Frontal cortex (tissue), 4 donors: ENCODE measurements around the gene CCDC13. TPM values are rescaled to one million over a fixed set of nuclear protein-coding genes. Genes with fewer than 3 reads are reported as not detected.
"Not testable (repeated sequence)": the region's sequence is repeated elsewhere in the genome, so short reads cannot be mapped to it uniquely, and the experiment has no call there.

Source experiments
- DNase-seq, 2 donors: peaks; one replicate each; pipeline ENCODE4 v3.0.0; 2012; ENCODE audit warnings: low spot score in 2 of 2
- FAIRE-seq: peaks from 2 replicates; lab custom pipeline; 2012; peaks lifted over from hg19 to GRCh38; lab: Jason Lieb, UNC
- total RNA-seq: library from RNA; depleted of rRNA; stranded (reverse); fragments of >200 nt; gene quantifications from one replicate; pipeline ENCODE4 v1.2.3, GENCODE V29; 2014
- donor health status: control.
- donor health status: control.
- donor health status: control.

The CCDC13 gene, protein sequence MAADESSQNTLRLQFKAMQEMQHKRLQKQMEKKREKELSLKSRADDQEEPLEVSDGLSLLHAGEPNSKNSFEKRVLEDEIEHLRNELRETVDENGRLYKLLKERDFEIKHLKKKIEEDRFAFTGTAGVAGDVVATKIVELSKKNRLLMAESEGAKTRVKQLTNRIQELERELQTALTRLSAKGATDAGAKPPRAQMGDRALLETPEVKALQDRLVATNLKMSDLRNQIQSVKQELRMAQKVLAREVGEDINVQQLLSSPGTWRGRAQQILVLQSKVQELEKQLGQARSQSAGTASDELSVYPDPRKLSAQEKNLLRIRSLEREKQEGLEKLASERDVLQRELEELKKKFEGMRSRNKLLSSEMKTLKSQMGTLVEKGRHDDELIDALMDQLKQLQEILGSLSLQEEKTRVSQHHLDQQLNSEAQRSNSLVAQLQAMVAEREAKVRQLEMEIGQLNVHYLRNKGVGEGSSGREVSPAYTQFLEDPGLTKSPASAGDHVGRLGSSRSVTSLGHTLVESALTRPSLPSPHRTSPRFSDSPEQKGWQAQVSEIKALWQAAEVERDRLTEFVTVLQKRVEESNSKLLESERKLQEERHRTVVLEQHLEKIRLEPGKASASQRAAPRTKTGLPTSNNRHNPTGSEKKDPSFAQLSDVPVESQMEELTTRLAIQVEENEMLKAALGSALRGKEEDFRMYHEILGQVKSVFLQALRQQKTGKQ
- total RNA-seq: 2.4 TPM

DNA sequence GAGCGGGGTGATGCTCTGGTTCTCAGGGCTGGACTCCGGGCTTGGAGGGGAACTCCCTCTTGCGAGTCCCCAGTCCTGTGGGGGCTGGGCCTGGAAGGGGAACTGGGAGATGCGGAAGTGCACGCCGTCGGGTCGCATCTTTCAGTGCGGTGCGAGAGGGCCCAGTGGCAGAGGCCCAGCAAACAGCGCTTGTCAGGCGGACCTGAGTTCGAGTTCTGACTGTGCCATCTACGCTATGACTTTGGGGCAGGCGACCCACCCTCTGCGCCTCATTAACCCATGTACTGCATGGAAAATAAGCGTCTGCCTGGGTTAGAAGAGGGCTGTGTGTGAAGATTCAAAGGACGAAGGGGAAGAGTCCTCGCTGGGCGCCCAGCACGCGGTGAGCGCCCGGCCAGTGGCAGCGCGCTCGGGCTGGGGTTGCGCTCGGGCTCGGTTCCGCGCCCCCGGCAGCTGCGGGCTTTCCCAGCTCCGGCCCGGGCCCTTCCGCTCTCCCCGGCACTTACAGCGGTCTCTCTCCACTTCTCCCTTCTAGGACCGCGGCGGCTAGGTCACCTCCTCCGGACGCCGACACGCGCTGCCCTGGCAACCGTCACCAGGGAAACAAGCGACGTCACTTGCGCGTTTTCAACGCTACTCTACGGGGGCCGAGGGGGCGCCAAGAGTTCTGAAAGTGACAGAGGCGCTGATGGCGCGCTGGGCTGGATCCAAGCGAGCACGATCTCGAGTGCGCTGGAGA, at the start of gene CCDC13:
CCDC13 (minus strand) TSS at position 584 of the 739 bp plus-strand sequence. CDS start 14,908 bp downstream, outside the sequence.
- FAIRE-seq: peak; percentile 62

DNA sequence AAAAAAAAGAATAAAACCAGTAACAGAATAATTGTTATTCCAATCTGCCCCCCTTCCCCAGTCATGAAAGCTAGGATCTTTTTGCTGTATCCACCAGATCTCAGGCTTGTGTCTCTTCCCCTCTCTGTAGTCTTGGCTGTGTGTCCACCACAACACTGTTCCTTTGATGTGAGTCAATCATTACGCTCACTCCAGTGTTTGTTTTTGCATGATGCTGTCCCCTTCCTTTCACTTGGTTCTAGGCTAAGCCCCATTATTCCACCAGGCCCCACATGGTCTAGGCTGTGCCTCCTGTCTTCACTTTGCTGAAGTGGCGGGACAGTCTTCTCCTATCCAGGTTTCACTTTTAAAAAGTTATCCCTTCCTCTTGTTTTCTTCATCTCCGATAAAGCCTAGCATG, 49.8 kb upstream of the CCDC13 start:
- DNase-seq (no peak), FAIRE-seq (no peak)

More for the DNA sequence above, at the start of gene CCDC13:
- peak; percentile 90 to 95 for DNase-seq

DNA sequence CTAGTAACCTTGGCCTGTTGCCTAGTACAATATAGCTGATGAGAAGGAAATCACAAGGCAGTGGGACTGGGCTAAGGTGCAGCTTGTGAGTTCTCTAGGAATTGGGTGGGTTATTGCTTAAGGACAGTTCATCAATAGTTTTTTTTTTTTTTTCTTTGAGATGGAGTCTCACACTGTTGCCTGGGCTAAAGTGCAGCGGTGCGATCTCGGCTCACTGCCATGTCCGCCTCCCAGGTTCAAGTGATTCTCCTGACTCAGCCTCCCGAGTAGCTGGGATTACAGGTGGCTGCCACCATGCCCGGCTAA, 47.6 kb upstream of the CCDC13 start:
- FAIRE-seq (no peak), DNase-seq (no peak)

DNA sequence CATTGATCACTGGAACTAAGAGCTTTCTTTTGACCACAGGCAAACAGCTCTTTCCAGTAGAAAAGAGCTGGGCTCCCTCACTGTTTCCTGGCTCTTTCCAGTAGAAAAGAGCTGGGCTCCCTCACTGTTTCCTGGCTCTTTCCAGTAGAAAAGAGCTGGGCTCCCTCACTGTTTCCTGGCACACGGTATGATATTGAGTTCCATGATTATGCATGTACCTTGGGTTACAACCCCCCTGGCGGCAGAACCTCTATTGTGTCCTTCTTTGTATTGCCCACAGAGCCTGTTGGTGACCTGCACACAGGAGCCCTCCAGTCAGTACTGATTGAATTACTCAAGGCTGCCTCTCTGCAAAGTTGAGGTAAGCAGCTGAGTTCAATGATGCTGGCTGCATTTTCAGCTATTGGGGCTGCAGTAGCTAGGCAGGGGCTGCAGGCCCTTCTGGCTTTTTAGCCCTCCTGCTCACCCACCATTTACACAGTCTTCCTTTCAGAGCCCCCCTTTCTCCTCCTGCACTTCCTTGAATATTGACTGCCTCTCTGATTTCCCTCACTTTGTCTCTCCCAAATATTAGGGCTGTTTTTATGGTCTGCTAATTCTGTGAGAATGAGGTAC, 46.4 kb upstream of the CCDC13 start:
- FAIRE-seq (no peak), DNase-seq (no peak)

DNA sequence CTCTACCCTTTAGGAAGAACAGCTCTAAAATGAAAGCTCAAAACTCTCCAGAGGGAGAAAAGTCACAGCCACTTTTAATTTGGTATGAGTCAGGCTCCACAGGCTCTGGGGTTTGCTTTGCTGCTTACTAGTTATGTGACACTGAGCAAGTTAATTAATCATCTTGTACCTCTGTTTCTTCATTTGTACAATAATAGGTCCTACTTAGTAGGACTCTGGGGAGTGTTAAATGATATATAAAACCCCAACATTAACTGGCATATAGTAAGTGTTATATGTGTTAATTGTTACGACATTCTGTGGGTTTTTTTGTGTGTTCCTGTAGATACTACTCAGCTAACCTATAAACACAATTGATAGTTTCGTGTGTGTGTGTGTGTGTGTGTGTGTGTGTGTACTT, 42.8 kb upstream of the CCDC13 start:
- no peak for DNase-seq
- FAIRE-seq: no peak

DNA sequence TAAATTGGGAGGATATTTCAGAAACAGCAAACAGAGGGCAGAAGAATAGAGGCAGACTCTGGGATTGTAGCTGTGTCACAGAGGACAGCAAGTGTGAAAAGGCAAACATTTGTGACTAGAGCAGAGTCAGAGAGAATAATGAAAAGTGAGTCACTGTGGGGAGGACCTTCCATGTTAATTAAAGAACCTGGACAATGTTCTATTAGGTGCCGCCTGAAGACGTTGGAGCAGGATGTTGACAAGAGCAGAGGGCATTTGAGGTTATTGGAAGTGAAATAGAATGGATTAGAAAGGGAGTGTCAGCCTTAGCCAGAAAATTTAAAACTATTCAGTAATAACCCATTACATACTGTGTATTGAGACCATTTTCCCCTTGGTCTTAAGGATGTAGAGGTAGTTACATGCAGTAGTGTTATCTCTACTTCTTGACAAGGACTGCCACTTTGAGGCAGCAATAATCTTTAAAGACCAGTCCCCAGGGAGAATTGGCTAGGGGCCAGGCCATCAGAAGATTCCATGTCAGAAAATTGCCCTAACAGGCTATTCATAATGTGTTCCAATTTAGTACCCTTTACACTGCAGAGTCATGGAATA, 42.0 kb upstream of the CCDC13 start:
- DNase-seq (no peak), FAIRE-seq (no peak)

DNA sequence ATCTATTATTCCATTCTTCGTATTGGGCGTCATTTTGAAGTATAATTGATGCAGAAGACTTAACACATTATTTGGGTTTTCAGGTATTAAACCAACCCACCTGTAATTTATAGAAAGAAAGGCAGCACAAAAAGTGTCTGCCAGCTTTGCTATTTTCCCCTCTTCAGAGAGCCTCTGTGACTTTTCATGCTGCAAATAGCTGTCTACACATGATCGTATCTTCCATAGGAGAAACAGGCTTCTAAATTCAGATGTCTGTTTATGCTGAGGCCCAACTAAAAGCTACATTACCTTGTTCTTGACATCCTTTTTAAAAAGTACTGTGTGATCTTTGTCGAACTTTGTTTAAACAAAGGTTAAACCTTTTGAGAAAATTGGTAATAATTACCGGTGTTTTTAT, 41.2 kb upstream of the CCDC13 start:
- FAIRE-seq (no peak), DNase-seq (no peak)

DNA sequence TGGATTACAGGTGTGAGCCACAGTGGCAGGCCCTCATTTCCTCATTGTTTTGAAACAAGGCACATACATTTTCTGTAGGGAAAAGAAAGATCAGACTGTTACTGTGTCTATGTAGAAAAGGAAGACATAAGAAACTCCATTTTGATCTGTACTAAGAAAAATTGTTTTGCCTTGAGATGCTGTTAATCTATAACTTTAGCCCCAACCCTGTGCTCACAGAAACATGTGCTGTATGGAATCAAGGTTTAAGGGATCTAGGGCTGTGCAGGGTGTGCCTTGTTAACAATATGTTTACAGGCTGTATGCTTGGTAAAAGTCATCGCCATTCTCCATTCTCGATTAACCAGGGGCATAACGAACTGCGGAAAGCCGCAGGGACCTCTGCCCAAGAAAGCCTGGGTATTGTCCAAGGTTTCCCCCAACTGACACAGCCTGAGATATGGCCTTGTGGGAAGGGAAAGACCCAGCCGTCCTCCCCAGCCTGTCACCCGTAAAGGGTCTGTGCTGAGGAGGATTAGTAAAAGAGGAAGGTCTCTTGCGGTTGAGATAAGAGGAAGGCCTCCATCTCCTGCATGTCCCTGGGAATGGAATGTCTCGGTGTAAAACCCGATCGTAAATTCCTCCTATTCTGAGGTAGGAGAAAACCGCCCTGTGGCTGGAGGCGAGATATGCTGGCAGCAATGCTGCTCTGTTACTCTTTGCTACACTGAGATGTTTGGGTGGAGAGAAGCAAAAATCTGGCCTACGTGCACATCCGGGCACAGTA, 38.2 kb upstream of the CCDC13 start:
- FAIRE-seq, DNase-seq: not testable (repeated sequence)

DNA sequence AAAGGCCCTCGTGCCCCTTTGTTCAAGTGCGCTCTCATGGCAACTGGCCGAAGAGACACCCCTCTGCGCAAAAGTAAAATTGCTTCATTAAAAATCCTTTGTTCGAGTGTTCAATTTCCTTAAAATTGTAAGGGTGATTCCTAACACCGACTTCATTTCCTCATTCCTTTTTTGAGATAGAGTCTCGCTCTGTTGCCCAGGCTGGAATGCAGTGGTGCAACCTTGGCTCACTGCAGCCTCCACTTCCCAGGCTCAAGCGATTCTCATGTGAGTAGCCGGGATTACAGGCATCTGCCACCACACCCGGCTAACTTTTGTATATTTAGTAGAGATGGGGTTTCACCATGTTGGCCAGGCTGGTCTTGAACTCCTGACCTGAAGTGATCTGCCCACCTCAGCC, 37.7 kb upstream of the CCDC13 start:
- DNase-seq, FAIRE-seq: not testable (repeated sequence)

DNA sequence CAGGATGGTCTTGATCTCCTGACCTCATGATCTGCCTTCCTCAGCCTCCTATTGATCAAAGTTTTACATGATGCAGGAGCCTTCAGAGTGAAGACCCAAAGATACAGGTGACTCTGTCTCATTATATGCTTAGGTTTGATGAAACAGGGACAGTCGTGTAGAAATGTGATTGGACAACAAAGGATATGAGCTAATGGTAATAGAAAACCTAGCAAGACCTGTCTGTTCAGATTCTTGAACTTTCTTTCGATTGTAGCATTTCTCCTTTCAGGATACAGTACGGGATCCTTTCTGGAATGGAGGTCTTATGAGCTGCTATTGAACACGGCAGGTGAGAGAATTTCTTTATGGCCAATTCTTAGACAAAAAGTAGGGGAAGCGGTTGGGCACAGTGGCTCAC, 36.1 kb upstream of the CCDC13 start, which contains the start of gene ACKR2:
ACKR2 (plus strand) TSS at position 244 of the 400 bp plus-strand sequence. CDS start 55,058 bp downstream, outside the sequence.
- DNase-seq (no peak), FAIRE-seq (no peak)

DNA sequence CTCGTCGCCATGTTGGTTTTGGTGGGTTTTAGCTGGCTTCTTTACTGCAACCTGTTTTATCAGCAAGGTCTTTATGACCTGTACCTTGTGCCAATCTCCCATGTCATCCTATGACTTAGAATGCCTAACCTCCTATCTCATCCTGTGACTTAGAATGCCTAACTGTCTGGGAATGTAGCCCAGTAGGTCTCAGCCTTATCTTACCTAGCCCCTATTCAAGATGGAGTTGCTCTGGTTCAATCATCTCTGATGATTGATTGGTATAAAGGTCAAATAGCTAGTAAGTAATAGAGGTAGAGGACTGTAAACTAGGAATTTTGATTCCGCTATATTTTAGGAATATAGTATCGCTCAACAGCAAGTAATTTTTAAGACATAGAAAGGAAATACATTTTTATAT, 34.9 kb upstream of the CCDC13 start:
- FAIRE-seq (no peak), DNase-seq (no peak)

DNA sequence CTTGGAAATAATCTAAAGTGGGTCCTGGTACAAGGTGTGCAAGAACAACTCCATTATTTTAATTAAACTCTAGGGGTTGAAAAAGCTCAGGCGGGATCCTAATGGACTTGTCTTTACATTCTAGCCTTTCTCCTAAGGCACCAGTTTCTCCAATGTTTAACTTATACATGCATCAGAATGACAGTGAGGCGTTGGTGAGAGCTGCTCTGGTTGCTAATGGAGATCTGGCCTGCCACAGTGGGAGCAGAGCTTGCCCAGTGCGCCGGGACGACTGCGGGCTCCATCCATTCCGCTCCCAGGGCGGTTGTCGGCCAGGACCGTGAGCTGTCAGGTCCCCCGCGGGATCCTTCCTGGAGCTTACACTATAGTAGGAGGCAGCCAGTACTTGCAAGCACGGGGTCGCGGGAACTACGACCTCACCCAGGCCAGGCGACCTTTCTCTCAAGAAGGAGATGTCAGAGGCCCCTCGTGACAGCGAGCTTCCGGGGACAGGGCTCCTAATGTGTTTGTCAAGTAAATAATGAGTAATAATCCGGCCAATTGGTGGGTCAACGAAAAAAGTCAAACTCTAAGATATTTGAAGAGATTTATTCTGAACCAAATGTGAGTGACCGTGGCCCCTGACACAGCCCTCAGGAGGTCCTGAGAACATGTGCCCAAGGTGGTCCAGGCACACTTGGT, 32.2 kb upstream of the CCDC13 start:
- DNase-seq (peak; percentile 26 to 28), FAIRE-seq (no peak)

DNA sequence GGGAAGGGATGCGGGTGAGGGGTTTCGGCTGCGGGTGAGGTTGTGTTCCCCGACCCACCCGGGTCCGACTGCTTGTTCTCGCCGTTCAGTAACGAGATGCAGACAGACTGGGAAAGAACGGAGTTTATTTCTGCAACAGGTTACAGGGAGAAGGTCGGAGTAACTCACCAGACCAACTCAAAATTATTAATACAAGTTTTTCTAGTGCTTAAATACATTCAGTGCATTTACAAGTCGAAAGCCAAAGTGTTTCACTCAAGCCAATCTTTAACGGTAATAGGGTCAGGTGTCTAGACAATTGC, 31.7 kb upstream of the CCDC13 start:
- FAIRE-seq (no peak), DNase-seq (no peak)

DNA sequence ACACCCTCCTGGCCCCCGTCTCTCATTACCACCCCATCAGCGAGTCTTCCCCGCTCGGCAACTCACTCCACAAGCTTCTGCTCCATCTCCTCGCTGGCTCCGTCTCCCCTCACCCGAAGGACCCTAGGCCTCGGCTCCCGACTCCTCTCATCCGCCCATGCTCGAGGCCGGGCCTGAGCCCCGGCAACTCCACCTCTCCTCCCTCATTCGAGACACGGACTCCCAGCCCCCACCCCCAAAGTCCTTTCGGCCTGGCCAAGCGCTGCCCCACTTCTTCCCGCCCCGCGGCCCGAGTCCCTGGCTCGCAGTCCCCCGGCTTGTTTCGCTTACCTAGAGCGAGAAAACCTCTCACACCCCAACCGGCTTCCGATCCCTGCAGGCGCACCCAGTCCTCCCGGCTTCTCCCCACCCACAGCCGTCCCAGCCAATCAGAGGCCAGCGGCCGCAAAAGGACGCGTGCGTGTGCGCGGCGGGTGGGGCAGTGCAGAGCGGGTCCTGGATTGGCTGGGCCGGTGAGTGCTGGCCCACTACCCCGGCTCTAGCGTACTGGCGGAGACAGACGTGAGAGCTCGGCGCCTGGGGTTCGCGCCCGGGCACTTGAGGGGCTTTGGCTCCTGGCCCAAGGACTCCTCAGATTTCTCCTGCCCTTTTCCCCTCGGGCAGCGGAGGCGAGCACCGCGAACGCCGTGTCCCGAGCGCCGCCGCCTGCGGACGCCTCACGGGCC, 31.2 kb upstream of the CCDC13 start, which contains the start of gene HIGD1A:
HIGD1A (minus strand) TSS at position 385 of the 725 bp plus-strand sequence. CDS start 10,237 bp downstream, outside the sequence.
- DNase-seq: peak; percentile 94 to 98
- FAIRE-seq: peak; percentile 39

DNA sequence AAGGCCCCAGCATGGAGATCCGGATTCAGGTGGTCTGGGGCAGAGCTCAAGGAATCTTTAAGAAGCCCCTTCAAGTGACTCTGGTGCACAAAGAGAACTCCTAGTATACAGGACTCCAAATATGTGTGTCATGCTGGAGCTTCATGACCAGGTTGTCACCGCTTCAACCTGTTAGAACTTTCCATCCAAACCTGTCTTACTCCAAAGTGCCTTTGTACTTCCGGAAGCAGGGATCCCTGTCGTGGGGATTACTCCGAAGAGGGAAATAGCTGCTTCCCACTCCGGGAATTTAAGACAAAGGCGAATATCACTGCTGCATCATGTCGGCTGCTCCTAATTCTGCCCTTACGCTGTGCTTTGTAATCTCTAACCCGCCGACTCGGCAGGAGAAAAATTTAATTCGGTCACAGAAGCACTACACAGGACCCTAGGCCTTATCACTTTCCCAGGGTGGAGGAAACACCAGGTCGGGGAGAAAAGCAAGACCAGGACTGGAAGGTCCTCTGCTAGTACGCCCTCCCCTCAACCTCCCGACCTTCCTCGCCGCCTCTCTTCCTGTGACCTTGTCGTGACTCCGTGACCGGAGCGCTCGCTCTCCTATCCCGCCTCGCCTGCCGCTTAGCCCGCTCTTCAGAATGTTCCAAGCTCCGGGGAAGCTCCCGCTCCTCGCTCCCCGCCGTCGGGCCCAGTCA, 30.5 kb upstream of the CCDC13 start:
- DNase-seq (peak in 1 of 2 donors; percentile 26), FAIRE-seq (no peak)

DNA sequence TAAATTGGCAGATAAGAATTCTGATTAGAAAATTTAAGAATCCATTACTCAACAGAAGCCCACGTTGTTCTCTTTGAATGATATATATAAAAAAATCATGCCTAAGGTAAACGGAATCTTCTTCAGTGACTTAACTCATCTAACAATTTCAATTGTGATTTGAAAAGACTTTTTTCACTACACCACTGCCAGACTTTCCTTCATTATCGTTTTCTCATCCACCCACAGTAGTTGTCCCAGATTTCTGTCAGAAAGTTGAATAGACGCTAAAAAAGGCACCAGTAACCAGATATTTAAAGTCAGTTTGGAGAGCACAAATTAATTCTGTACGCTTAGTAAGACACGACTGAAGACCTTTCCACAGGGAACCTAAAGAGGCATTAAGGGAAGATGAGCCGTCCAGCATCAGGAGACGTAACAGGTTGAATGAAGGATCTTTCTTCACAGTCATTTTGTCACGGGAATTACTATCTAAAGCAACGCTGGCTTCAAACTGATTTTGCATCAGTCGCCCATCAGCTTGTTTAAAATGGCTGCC, 29.9 kb upstream of the CCDC13 start:
- DNase-seq: no peak
- no peak for FAIRE-seq

DNA sequence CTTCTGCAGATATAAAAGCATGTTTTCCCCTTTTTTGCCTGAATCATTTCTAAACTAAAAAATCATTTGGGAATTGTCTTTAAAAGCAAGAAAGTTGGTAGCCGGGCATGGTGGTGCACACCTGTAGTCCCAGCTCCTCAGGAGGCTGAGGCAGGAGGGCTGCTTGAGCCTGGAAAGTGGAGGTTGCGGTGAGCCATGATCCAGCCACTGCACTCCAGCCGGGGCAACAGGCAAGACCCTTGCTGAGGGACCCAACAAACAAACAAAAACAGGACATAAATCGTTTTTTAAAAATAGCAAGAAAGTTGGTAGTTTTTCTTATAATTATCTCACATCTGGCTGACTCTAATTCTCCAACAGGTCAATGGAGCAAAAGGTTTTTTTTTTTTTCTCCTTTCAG, 28.7 kb upstream of the CCDC13 start:
- DNase-seq (no peak), FAIRE-seq (no peak)
